OCI-LY7 (cell line): Measurements from ENCODE around the gene KLHL17.

Experiments used
- CTCF ChIP-seq: fragments of 200-600 bp; sonication (generic); conservative IDR thresholded peaks from 2 replicates; pipeline ENCODE4 v1.5.1; 2014; ENCODE audit warnings: mild to moderate bottlenecking, antibody characterized with exemption, low read length, moderate library complexity, mixed read lengths
- EZH2phosphoT487 ChIP-seq: fragments of 200-600 bp; sonication (generic); IDR thresholded peaks from 2 replicates; pipeline ENCODE4 v1.6.1; 2018; ENCODE audit warnings: low read depth, borderline replicate concordance, mild to moderate bottlenecking, mixed run types, antibody characterized with exemption, low read length, moderate library complexity, mixed read lengths

GRCh38 chr1:973459-974292 is 13.3 kb downstream of the KLHL17 start:
- TF ChIP-seq CTCF (no peak), EZH2phosphoT487 (no peak)
